OCI-LY7 (cell line): ENCODE measurements around the gene CHMP4A. TPM values are rescaled to one million over a fixed set of nuclear protein-coding genes. Genes with fewer than 3 reads are reported as not detected.

Experiments
- BruUV-seq: library from RNA; stranded (reverse); fragments of 400-500 nt; replicated peaks from 2 replicates; lab custom pipeline; 2021; lab: Mats Ljungman, UMichigan
- CTCF ChIA-PET: fragments of 300-600 bp; sonication (Branson Sonifier 250); formaldehyde crosslinking; loops from one replicate; lab custom pipeline; 2022; ENCODE audit warnings: antibody characterized with exemption; ENCODE audit not compliant: unreplicated experiment; lab: Charles Lee
- POLR2A ChIA-PET: fragments of 300-600 bp; sonication (Branson Sonifier 250); formaldehyde crosslinking; loops from one replicate; lab custom pipeline; 2022; ENCODE audit warnings: antibody characterized with exemption; lab: Charles Lee
- DNase-seq: peaks from one replicate; pipeline ENCODE4 v3.0.0-alpha.2; 2015; ENCODE audit warnings: low spot score
- H2AFZ ChIP-seq: fragments of 200-600 bp; sonication (generic), shearing (Covaris generic); 2 replicates; pipeline ENCODE4 v1.6.1; 2014; ENCODE audit warnings: mild to moderate bottlenecking, antibody characterized with exemption, low read length, moderate library complexity
- H3K27ac ChIP-seq: fragments of 200-600 bp; sonication (generic); 2 replicates; pipeline ENCODE4 v1.5.1; 2014; ENCODE audit warnings: mixed run types, low read depth, mild to moderate bottlenecking, moderate library complexity, low read length, inconsistent platforms; ENCODE audit not compliant: poor library complexity, severe bottlenecking
- H3K36me3 ChIP-seq: fragments of 200-600 bp; sonication (generic); 2 replicates; pipeline ENCODE4 v1.6.1; 2014; ENCODE audit warnings: mild to moderate bottlenecking, antibody characterized with exemption, low read length, moderate library complexity, mixed read lengths; ENCODE audit not compliant: insufficient read depth
- H3K4me1 ChIP-seq: fragments of 200-600 bp; sonication (generic); 2 replicates; pipeline ENCODE4 v1.5.1; 2014; ENCODE audit warnings: mild to moderate bottlenecking, low read length; ENCODE audit not compliant: insufficient read depth, poor library complexity, severe bottlenecking
- H3K4me2 ChIP-seq: fragments of 200-600 bp; sonication (generic); 2 replicates; pipeline ENCODE4 v1.6.1; 2014; ENCODE audit warnings: mild to moderate bottlenecking, low read length
- H3K4me3 ChIP-seq: fragments of 200-600 bp; sonication (generic); 2 replicates; pipeline ENCODE4 v1.5.1; 2014; ENCODE audit warnings: mild to moderate bottlenecking, low read depth, low read length; ENCODE audit not compliant: poor library complexity, severe bottlenecking
- H3K79me2 ChIP-seq: fragments of 200-600 bp; sonication (generic); 2 replicates; pipeline ENCODE4 v1.6.1; 2016; ENCODE audit warnings: low read depth, mild to moderate bottlenecking, low read length, moderate library complexity, mixed read lengths; ENCODE audit not compliant: insufficient read depth
- H3K9me2 ChIP-seq: fragments of 200-600 bp; sonication (generic); 2 replicates; pipeline ENCODE4 v1.6.1; 2016; ENCODE audit warnings: mild to moderate bottlenecking, low read length, mixed read lengths; ENCODE audit not compliant: insufficient read depth
- H3K9me3 ChIP-seq: fragments of 200-600 bp; sonication (generic); 2 replicates; pipeline ENCODE4 v1.6.1; 2014; ENCODE audit warnings: mild to moderate bottlenecking, mixed run types, low read length, mixed read lengths
- H4K20me1 ChIP-seq: fragments of 200-600 bp; sonication (generic); 2 replicates; pipeline ENCODE4 v1.6.1; 2014; ENCODE audit warnings: mild to moderate bottlenecking, antibody characterized with exemption, low read length, moderate library complexity, mixed read lengths; ENCODE audit not compliant: insufficient read depth
- EZH2phosphoT487 ChIP-seq: fragments of 200-600 bp; sonication (generic); IDR thresholded peaks from 2 replicates; pipeline ENCODE4 v1.6.1; 2018; ENCODE audit warnings: low read depth, borderline replicate concordance, mild to moderate bottlenecking, mixed run types, antibody characterized with exemption, low read length, moderate library complexity, mixed read lengths
- intact Hi-C: fragments of 100-400 bp; cut with micrococcal nuclease; formaldehyde crosslinking; loops from one replicate; pipeline ENCODE4 v1.10.0; 2022; ENCODE audit not compliant: unreplicated experiment
- total RNA-seq, 2 experiments: library from RNA; depleted of rRNA in 1 of 2; stranded (reverse); fragments of >200 nt in 1 of 2; shearing (Covaris generic) in 1 of 2; gene quantifications; 2 replicates each; pipeline ENCODE4 v1.2.3, GENCODE V29; 2014 to 2022
- TF ChIP-seq, protein P1 (sequence below): fragments of 200-600 bp; sonication (generic); conservative IDR thresholded peaks from 2 replicates; pipeline ENCODE4 v1.5.1; 2014; ENCODE audit warnings: mild to moderate bottlenecking, antibody characterized with exemption, low read length, moderate library complexity, mixed read lengths

The CHMP4A gene
- total RNA-seq, 2 experiments from 2014 or later: 48.5 to 72.9 TPM

- H3K4me1 ChIP-seq: peaks cover 38% of the 10 kb centered on the region
- CTCF ChIA-PET: no interaction called here
Observed at GRCh38 chr14:24236689-24237462, 23.6 kb upstream of the CHMP4A start.

GRCh38 chr14:24235804-24236688 is 22.8 kb upstream of the CHMP4A start:
- H3K4me1 ChIP-seq: peaks cover 34% of the 10 kb centered on the region
- CTCF ChIA-PET: interaction anchor here (1.0 kb wide), 1 partner anchor 70 kb away, joined by 3 read pairs; no protein-coding TSS in a partner anchor
- H3K36me3 ChIP-seq: peaks cover 72% of the 10 kb centered on the region
- no peak overlapping the region for H2AFZ ChIP-seq
- no peak overlapping the region for H3K4me3 ChIP-seq
- no peak overlapping the region for H3K27ac ChIP-seq
- BruUV-seq: no TSS peak
- no peak overlapping the region for H3K4me2 ChIP-seq
- no peaks in the 10 kb centered on the region for H3K9me3 ChIP-seq
- H3K79me2 ChIP-seq: peaks cover 32% of the 10 kb centered on the region
- POLR2A ChIA-PET: interaction anchor here (0.7 to 1.2 kb wide), 2 partner anchors 9 to 61 kb away, joined by 3 to 4 read pairs; no protein-coding TSS in a partner anchor
- intact Hi-C loops: no loop called here
- H3K9me2 ChIP-seq: no peaks in the 10 kb centered on the region
- TF ChIP-seq, protein P1, sequence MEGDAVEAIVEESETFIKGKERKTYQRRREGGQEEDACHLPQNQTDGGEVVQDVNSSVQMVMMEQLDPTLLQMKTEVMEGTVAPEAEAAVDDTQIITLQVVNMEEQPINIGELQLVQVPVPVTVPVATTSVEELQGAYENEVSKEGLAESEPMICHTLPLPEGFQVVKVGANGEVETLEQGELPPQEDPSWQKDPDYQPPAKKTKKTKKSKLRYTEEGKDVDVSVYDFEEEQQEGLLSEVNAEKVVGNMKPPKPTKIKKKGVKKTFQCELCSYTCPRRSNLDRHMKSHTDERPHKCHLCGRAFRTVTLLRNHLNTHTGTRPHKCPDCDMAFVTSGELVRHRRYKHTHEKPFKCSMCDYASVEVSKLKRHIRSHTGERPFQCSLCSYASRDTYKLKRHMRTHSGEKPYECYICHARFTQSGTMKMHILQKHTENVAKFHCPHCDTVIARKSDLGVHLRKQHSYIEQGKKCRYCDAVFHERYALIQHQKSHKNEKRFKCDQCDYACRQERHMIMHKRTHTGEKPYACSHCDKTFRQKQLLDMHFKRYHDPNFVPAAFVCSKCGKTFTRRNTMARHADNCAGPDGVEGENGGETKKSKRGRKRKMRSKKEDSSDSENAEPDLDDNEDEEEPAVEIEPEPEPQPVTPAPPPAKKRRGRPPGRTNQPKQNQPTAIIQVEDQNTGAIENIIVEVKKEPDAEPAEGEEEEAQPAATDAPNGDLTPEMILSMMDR: no peak
- no peak for TF ChIP-seq EZH2phosphoT487
- DNase-seq: no peak
- H4K20me1 ChIP-seq: no peaks in the 10 kb centered on the region

More at GRCh38 chr14:24236689-24237462, 23.6 kb upstream of the CHMP4A start:
- TF ChIP-seq, protein P1: no peak
- no peak for TF ChIP-seq EZH2phosphoT487
- H3K9me2 ChIP-seq: no peaks in the 10 kb centered on the region
- no peak overlapping the region for H3K4me2 ChIP-seq
- H3K9me3 ChIP-seq: no peaks in the 10 kb centered on the region
- POLR2A ChIA-PET: interaction anchor here (0.7 to 1.9 kb wide), 2 partner anchors 41 to 61 kb away, joined by 3 to 5 read pairs; no protein-coding TSS in a partner anchor
- intact Hi-C loops: no loop called here
- DNase-seq: no peak
- no TSS peak for BruUV-seq
- no peak overlapping the region for H3K4me3 ChIP-seq
- no peaks in the 10 kb centered on the region for H4K20me1 ChIP-seq
- H3K27ac ChIP-seq: no peak overlapping the region
- H3K79me2 ChIP-seq: peaks cover 32% of the 10 kb centered on the region; the same call in 1 of the 2 replicates
- H3K36me3 ChIP-seq: peaks cover 73% of the 10 kb centered on the region
- no peak overlapping the region for H2AFZ ChIP-seq
